ENCODE results near the gene PXN. TPM values are rescaled to one million over a fixed set of nuclear protein-coding genes. Genes with fewer than 3 reads are reported as not detected.

Gene PXN
- total RNA-seq, 2 experiments from 2014 or later: 229 to 230 TPM

DNA sequence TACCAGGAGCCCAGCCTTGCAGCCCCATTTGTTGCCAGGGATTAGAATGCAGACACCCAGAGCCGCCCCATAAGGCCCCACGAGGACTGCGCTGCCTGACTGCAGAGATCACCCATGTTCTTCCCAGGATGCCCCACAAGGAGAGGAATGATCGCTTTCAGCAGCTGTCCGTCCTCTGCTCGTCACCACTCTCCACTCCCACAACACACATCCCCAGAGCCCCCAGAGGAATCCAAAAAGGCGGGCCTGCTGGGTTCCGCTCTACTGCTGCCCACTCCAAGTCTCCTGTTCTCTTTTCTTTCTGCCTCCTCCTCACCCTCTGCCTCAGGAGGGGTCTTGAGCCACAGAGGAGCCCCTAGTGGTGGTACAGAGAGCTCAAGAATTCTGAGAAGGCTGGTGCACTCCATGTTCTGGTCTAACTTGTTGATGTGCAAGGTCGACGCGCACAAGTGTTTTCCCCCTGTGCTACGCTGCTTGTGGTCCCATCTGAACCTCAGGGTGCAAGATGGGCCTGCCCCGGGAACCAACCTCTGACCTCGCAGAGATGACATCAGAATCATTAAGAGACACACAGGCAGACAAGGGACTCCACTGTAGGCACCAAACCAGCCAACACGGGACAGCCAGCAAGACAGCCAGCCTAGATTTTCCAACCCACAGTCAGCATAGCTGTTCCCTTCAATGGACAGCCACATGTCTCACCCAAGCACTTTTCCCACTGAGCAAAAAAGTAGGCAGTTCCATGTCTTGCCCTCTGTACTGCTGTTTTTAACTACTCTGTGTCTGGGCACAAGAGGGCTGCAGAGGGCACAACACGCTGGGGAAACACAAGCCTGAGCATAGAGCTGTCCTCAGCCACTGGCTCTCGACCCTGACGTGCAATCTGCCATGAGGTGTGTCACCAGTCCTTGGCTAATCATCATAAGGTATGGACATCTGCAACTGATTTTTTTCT is 29.9 kb downstream of the PXN start:
- DNase-seq (peak in 4 of 14 experiments; percentile 16 to 42 (median 34)), ATAC-seq (ENCODE audit: poor library complexity) (no peak)
- Histone ChIP-seq H3K4me3 (ENCODE audit: low read length) (no peak overlapping the region), H3K36me3 (ENCODE audit: insufficient read depth, low read length) (peaks cover 15% of the 10 kb centered on the region), H3K27ac (ENCODE audit: low read depth in 1 of 2, low read length in 2 of 2) (peak overlapping the region; percentile 26 to 27), H3K27me3 (ENCODE audit: control insufficient read depth in 1 of 2, insufficient read depth in 2 of 2, low read length in 2 of 2) (no peaks in the 10 kb centered on the region), H3K9me3 (ENCODE audit: control insufficient read depth in 1 of 2, insufficient read depth in 1 of 2, low read length in 2 of 2) (no peaks in the 10 kb centered on the region), H3K4me1 (ENCODE audit: insufficient read depth, low read length) (peaks cover 99% of the 10 kb centered on the region)
- H3K9me3 Mint-ChIP-seq: no peaks in the 10 kb centered on the region
- H3K27me3 Mint-ChIP-seq: no peaks in the 10 kb centered on the region
- peaks cover 13% of the 10 kb centered on the region for H3K36me3 Mint-ChIP-seq (ENCODE audit: low read depth)
- H3K4me1 Mint-ChIP-seq (ENCODE audit: low read depth): peaks cover 85% of the 10 kb centered on the region
- TF ChIP-seq, protein P1, sequence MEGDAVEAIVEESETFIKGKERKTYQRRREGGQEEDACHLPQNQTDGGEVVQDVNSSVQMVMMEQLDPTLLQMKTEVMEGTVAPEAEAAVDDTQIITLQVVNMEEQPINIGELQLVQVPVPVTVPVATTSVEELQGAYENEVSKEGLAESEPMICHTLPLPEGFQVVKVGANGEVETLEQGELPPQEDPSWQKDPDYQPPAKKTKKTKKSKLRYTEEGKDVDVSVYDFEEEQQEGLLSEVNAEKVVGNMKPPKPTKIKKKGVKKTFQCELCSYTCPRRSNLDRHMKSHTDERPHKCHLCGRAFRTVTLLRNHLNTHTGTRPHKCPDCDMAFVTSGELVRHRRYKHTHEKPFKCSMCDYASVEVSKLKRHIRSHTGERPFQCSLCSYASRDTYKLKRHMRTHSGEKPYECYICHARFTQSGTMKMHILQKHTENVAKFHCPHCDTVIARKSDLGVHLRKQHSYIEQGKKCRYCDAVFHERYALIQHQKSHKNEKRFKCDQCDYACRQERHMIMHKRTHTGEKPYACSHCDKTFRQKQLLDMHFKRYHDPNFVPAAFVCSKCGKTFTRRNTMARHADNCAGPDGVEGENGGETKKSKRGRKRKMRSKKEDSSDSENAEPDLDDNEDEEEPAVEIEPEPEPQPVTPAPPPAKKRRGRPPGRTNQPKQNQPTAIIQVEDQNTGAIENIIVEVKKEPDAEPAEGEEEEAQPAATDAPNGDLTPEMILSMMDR (IDR thresholded peaks at IDR 0.05): no peak
- peak overlapping the region; percentile 86 for H3K27ac Mint-ChIP-seq
- ChIA-PET CTCF (interaction anchor here (0.6 to 4.1 kb wide), 7 partner anchors 9 to 32 kb away, joined by 3 to 26 read pairs (median 4); partner anchors contain the start of gene PXN), POLR2A (interaction anchor here (0.9 to 7.3 kb wide), 7 partner anchors 7 to 67 kb away, joined by 3 to 83 read pairs (median 10); partner anchors contain the start of genes PXN, RNU4-1, RNU4-2 and RPLP0)
- H3K4me3 Mint-ChIP-seq: peak overlapping the region; percentile 45
- intact Hi-C loops (cut with DNase I, micrococcal nuclease): no loop called here

DNA sequence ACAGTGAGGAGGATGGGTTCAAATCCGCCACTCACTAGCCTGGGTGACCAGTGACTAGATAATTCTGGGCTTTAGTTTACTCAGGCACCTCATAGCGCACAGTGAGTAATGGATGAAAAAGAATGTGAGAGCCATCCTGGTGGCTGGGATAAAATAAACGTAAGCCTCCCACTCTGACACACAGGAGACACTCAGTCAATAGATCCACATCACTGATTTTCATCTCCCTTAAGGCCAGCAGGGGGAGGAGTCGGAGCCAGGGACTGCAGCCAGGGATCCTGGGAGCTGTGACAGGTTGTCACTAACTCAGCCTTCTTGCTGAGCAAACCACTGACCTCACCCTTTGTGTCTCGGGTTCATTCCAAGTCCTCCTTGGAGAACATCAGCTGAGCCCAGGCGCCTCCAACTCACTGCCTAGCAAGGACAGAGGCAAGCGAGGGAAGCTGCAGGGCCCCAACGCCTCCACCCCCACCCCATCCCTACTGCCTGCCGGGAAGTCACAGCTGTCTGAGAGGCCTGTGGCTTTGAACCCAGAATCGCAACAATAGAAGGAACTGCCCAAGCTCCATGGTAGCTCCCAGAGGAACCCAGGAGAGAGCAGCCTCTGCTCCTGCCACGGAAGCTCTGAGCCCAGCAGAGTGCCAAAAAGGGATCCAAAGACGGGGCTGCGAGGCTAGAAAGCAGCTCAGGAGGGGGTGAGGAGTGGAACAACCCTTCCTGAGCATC is 30.7 kb downstream of the PXN start:
- Mint-ChIP-seq H3K9me3 (no peaks in the 10 kb centered on the region), H3K4me1 (ENCODE audit: low read depth) (peaks cover 85% of the 10 kb centered on the region), H3K4me3 (no peak overlapping the region), H3K27ac (peak overlapping the region; percentile 88), H3K27me3 (no peaks in the 10 kb centered on the region), H3K36me3 (ENCODE audit: low read depth) (peaks cover 7% of the 10 kb centered on the region)
- DNase-seq: peak in 2 of 14 experiments; percentile 39 to 56
- ChIA-PET POLR2A (interaction anchor here (0.9 to 7.3 kb wide), 5 partner anchors 16 to 67 kb away, joined by 3 to 83 read pairs (median 21); partner anchors contain the start of genes PXN, RNU4-1, RNU4-2 and SIRT4), CTCF (interaction anchor here (1.0 to 4.1 kb wide), 4 partner anchors 8 to 31 kb away, joined by 4 to 26 read pairs (median 23); partner anchors contain the start of gene PXN)
- no peak overlapping the region for H3K4me3 ChIP-seq (ENCODE audit: low read length)
- peaks cover 12% of the 10 kb centered on the region for H3K36me3 ChIP-seq (ENCODE audit: insufficient read depth, low read length)
- no peaks in the 10 kb centered on the region for H3K27me3 ChIP-seq (ENCODE audit: control insufficient read depth in 1 of 2, insufficient read depth in 2 of 2, low read length in 2 of 2)
- no peaks in the 10 kb centered on the region for H3K9me3 ChIP-seq (ENCODE audit: control insufficient read depth in 1 of 2, insufficient read depth in 1 of 2, low read length in 2 of 2)
- TF ChIP-seq, protein P1 (IDR thresholded peaks at IDR 0.05): no peak
- no peak for ATAC-seq (ENCODE audit: poor library complexity)
- peaks cover 99% of the 10 kb centered on the region for H3K4me1 ChIP-seq (ENCODE audit: insufficient read depth, low read length)
- no peak overlapping the region for H3K27ac ChIP-seq (ENCODE audit: low read depth in 1 of 2, low read length in 2 of 2)
- intact Hi-C loops (cut with DNase I, micrococcal nuclease): no loop called here
